ENCODE results near the gene HLA-DQB2.
"Not testable (repeated sequence)": the region's sequence is repeated elsewhere in the genome, so short reads cannot be mapped to it uniquely, and the experiment has no call there.

Gene HLA-DQB2

DNA sequence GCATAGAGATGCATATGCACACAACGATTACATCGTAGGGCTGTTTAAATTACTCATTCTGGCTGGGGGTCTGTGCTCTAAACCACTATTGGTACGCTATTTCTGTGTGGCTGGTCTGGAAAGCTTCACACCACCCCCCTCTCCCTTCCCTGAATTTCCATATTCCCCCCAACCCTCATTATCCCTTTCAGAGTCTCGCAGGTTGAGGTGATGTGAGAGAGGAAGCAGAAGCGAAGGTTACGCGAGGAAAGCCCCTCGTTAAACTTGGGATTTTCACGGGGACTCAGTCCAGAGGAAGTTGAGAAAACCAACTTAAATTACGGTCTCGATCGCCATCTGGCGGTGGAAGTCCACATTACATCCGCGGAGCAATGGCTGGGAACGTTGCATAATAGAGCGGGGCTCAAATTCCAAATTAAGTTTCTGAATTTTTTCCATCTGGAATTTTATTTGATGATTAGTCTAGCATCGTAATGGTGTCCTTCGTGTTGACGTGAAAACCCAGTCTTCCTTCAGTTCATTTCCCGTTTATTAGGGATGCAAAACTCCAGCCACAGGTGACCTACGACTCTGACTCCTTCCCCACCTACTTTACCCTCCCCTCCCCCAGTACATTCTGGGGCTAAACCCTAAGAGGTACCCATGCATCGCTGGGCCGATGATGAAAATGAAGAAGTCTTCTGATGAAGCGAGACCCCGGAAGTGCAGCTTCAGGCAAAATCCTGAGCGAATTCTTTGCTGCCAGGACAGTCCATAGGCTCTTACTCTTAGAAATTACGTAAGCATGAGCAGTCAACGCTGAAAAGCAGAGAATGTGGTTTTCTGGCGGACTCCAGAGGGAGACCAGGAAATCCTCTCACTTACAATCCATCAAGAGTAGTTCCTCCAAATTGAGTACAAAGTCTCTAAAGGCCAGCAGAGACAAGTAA is 33.8 kb upstream of the HLA-DQB2 start:
- DNase-seq (ENCODE audit: extremely low read depth, low read depth): no peak
- peak; percentile 74 for TF ChIP-seq CTCF (IDR thresholded peaks at IDR 0.05; ENCODE audit: low read depth, low read length, missing control alignments)
- H3K4me3 ChIP-seq (replicated peaks; ENCODE audit: low read depth, low read length): no peak overlapping the region

DNA sequence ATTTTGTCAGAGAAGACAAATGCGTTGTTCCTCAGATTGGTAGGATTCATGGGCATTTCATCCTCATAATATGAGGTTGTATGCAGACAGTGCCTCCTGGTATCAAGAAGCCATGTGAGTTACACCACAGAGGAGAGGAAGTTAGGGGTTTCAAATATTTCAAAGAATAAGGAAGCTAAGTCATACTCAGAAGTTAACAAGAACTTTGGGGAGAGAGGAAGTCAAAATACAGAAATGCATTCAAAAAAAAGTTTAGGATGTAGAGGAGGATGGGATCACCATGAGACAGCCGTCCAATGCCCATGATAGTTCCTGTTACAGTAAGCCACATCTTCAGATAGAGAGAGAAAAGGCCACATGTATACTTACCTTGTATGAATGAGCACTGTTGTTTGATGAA is 31.2 kb upstream of the HLA-DQB2 start:
- H3K4me3 ChIP-seq (replicated peaks; ENCODE audit: low read depth, low read length): no peak overlapping the region
- TF ChIP-seq CTCF (IDR thresholded peaks at IDR 0.05; ENCODE audit: low read depth, low read length, missing control alignments): no peak
- no peak for DNase-seq (ENCODE audit: extremely low read depth, low read depth)

DNA sequence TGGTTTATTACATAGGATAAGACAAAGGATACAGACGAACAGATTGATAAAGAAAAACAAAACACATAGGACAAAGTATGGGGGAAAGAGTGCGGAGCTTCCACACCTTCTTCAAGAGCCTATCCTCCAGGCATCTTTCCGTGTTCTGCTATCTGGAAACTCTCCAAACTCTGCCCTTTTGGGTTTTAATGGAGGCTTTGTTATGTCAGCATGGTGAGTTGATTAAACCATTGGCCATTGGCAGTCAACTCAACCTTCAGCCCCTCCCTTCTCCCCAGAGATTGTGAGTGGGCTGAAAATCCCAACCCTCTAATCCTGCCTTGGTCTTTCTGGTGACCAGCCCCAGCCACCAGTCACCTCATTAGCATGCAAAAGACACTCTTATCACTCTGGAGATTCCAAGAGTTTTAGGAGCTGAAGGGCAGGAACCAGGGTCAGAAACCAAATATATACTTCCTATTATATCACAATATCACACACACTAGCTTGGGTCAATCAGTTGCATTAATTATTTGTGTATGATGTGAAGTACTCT is 29.6 kb upstream of the HLA-DQB2 start:
- H3K4me3 ChIP-seq (replicated peaks; ENCODE audit: low read depth, low read length): no peak overlapping the region
- no peak for TF ChIP-seq CTCF (IDR thresholded peaks at IDR 0.05; ENCODE audit: low read depth, low read length, missing control alignments)
- no peak for DNase-seq (ENCODE audit: extremely low read depth, low read depth)

DNA sequence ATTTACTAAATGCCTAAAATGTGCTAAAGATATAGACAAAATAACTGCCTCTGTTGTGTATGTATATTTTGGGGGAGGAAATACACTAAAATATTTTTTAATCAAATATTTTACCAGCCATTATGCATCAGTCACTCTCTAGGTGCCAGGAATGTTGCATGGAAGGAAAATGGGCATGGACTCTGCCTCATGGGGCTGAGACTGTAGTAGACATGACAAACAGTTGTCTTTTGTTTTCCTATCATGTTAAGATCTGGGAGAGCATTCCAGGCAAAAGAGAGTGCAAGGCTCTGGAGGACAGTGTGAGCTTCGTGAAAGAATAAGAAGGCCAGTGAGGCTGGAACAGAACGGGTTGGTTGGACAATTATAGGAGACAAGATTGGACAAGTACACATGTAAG is 27.0 kb upstream of the HLA-DQB2 start:
- no peak for TF ChIP-seq CTCF (IDR thresholded peaks at IDR 0.05; ENCODE audit: low read depth, low read length, missing control alignments)
- no peak for DNase-seq (ENCODE audit: extremely low read depth, low read depth)
- H3K4me3 ChIP-seq (replicated peaks; ENCODE audit: low read depth, low read length): no peak overlapping the region

DNA sequence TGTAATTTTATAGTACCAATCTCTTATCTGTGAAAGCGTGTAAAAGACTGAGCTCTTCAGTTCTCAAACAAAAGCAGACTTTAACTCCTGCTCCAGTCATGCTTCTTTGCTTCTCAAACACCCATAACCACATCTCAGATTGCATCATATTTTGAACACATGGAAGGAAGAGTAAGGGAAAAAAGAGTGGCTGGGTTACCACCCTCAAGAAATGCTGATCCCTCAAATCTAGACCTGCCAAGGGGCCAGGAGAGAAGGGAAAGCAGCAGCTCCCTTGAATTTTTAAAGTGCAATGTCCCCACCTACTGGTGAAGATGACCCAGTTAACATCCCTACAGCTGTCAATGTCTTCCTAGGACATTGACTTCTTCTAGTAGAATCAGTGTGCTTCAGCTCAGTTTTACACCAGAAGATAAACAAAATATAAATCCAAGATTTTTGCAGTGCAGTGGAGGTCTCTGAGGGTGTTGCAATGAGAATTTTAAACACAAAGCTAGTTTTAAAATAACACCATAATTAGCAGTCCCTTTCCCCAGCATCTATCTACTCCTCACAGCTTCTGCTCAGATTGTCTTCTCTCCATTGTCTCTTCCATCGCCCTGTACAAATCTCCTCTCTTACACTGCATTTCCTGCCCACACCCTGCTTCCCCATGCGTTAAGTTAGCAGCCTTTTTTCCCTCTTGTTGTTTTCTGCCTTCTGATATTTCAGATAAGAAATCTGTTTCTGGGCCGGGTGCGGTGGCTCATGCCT is 22.6 kb upstream of the HLA-DQB2 start:
- peak; percentile 58 for TF ChIP-seq CTCF (IDR thresholded peaks at IDR 0.05; ENCODE audit: low read depth, low read length, missing control alignments)
- H3K4me3 ChIP-seq (replicated peaks; ENCODE audit: low read depth, low read length): no peak overlapping the region
- DNase-seq (ENCODE audit: extremely low read depth, low read depth): peak; percentile 6

DNA sequence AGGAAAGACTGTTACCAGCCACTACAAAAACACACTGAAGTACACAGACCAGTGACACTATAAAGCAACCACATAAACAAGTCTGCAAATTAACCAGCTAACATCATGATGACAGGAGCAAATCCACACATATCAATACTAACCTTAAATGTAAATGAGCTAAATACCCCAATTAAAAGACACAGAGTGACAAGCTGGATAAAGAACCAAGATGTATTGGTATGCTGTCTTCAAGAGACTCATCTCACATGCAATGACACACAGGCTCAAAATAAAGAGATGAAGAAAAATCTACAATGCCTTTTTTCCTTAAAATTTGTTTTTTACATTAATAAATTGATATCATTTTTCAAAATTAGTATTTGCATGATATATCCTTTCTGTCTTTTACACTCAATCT is 19.6 kb upstream of the HLA-DQB2 start:
- H3K4me3 ChIP-seq (replicated peaks; ENCODE audit: low read depth, low read length); DNase-seq (ENCODE audit: extremely low read depth, low read depth): not testable (repeated sequence)

GRCh38 chr6:32779036-32779435 is 15.7 kb upstream of the HLA-DQB2 start:
- no peak for TF ChIP-seq CTCF (IDR thresholded peaks at IDR 0.05; ENCODE audit: low read depth, low read length, missing control alignments)
- no peak for DNase-seq (ENCODE audit: extremely low read depth, low read depth)

More at GRCh38 chr6:32779036-32779435, 15.7 kb upstream of the HLA-DQB2 start:
- no peak overlapping the region for H3K4me3 ChIP-seq (replicated peaks; ENCODE audit: low read depth, low read length)

All from HFF-Myc (cell line).